ENCODE results near the gene SLC7A1.

GRCh38 chr13:29538652-29539040 lies 56.8 kb downstream of the SLC7A1 start:
- TF ChIP-seq EZH2phosphoT487 (IDR thresholded peaks at IDR 0.05; ENCODE audit: low read depth, severe bottlenecking, unreplicated experiment) (no peak), CTCF (IDR thresholded peaks at IDR 0.05; ENCODE audit: poor library complexity) (no peak)

All from hepatocyte (in vitro differentiated cells).